Peyer's patch (tissue), 4 donors: ENCODE results near the gene TUT1. TPM values are rescaled to one million over a fixed set of nuclear protein-coding genes. Genes with fewer than 3 reads are reported as not detected.
"Not testable (repeated sequence)": the region's sequence is repeated elsewhere in the genome, so short reads cannot be mapped to it uniquely, and the experiment has no call there.

Source experiments
- DNase-seq, 3 donors: peaks; one replicate each; pipeline ENCODE4 v3.0.0-alpha.2; 2017 to 2019
- H3K27ac ChIP-seq, 4 donors: fragments of 200-600 bp; sonication (generic); one replicate each; pipeline ENCODE4 v1.5.1; 2016 to 2019
- H3K27me3 ChIP-seq, 2 donors: fragments of 200-600 bp; sonication (generic); one replicate each; pipeline ENCODE4 v1.5.1; 2019
- H3K36me3 ChIP-seq, 3 donors: fragments of 200-600 bp; sonication (generic); one replicate each; pipeline ENCODE4 v1.5.1; 2016 to 2019
- H3K4me1 ChIP-seq, 4 donors: fragments of 200-600 bp; sonication (generic); one replicate each; pipeline ENCODE4 v1.5.1; 2016 to 2019
- H3K4me3 ChIP-seq, 4 donors: fragments of 200-600 bp; sonication (generic); 1 replicate in 3 of 4; 2 replicates in 1 of 4; pipeline ENCODE4 v1.5.1; 2016 to 2019; ENCODE audit warnings: mild to moderate bottlenecking in 1 of 4
- H3K9me3 ChIP-seq, 4 donors: fragments of 200-600 bp; sonication (generic); one replicate each; pipeline ENCODE4 v1.5.1; 2016 to 2019; ENCODE audit warnings: mild to moderate bottlenecking in 1 of 4
- CTCF ChIP-seq, 6 experiments: fragments of 450-650 bp in 4 of 6; fragments of 200-600 bp in 2 of 6; sonication (generic) in 1 of 6; IDR thresholded peaks; one replicate each; pipeline ENCODE4 v1.5.1; 2017 to 2019; ENCODE audit warnings: antibody characterized with exemption in 6 of 6, mild to moderate bottlenecking in 3 of 6, moderate library complexity in 1 of 6
- POLR2A ChIP-seq, 2 donors: fragments of 450-650 bp; IDR thresholded peaks; one replicate each; pipeline ENCODE4 v1.5.1; 2017; ENCODE audit warnings: antibody characterized with exemption in 2 of 2, mild to moderate bottlenecking in 2 of 2, moderate library complexity in 2 of 2
- total RNA-seq, 4 donors: library from RNA; depleted of rRNA; stranded (reverse); fragments of >200 nt; gene quantifications; one replicate each; pipeline ENCODE4 v1.1.0, GENCODE V29; 2016

The TUT1 gene
- total RNA-seq, 4 donors from 2014 or later: 5.0 to 29.4 (median 17.5) TPM

DNA sequence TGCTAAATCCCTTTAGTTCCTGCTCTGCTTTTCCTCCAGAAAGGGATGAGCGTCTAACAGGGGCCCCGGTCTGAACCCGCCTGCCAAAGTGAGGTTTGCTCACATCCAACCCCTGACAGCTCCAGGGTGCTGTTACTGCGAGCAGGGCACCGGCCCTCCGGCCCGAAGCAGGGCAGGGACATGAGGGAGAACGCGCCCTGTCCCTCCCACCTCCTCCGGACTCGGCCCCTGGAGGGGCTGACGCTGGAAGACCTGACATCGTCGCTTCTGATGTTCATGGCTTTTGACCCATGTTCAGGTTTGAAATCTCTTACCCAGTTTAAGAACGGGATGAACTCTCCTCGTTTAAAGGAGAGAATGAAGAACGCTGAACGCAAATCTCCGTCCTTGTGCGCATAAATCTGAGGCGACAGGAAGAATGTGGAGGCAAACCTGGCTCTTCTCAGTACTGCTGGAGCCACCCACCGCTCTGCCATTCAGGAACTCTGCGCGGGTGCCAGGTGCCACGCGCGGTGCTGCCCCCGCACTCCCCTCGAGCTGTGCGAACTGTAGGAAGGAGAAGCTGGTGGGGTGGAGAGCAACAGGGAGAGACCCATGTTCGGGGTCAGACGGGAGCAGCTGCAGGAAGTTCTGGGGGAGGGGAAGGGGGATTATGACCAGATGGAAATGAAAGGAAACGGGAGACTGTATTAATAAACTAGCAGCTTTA, 16.8 kb downstream of the TUT1 start:
- DNase-seq: peak; percentile 37 to 63 (median 61)
- peaks cover 0 to 48% (median 0%) of the 10 kb centered on the region in 3 donors for H3K36me3 ChIP-seq
- H3K4me3 ChIP-seq: peak overlapping the region; percentile 61 to 83 (median 68)
- H3K4me1 ChIP-seq: peaks cover 0 to 27% (median 3%) of the 10 kb centered on the region in 4 donors
- TF ChIP-seq POLR2A (IDR thresholded peaks at IDR 0.05) (no peak), CTCF (IDR thresholded peaks at IDR 0.05) (no peak)
- no peaks in the 10 kb centered on the region for H3K27me3 ChIP-seq
- no peaks in the 10 kb centered on the region for H3K9me3 ChIP-seq
- peak overlapping the region; percentile 81 to 93 (median 88) for H3K27ac ChIP-seq

DNA sequence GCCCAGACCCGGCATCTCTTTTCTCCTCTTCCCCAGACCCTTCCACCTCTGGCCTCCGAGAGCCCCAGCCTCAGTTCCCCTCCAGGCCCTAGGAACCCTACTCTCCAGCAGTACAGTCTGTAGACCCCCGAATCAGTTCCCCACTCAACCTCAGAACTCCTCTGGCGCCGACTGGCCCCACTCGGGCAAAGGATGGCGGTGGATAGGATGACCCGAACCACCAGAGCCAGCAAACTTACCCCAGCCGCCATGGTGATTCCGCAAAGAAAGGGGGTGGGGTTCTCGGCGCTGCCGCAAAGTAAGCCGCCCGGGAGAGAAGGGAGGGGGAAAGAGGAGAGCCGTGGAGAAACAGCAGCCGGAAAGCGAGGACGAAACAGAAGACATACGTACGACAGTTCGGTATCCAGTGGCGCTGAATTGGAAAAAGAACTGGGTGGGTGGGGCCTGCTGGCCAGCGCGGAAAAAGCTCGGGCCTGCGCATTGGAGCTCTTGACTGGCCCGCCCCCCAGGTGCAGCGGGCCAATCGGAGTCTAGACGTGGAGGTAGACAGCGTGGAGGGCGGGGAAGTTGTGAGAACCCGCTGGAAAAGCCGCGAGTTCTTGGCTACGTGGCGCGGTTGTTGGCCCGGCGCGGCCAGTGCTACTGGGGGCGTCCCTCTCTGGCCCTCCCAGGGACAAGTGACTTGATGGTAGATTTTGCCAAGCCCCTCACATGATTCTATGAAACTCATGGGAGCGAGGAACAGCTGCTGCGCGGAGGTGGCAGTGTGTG, 17.5 kb downstream of the TUT1 start, which contains the start of gene EEF1G:
TSS of gene EEF1G (minus strand) at position 300 of the 771 bp plus-strand sequence. CDS start at position 251, 49 bp downstream.
- H3K36me3 ChIP-seq: peaks cover 0 to 49% (median 0%) of the 10 kb centered on the region in 3 donors
- TF ChIP-seq CTCF (IDR thresholded peaks at IDR 0.05) (peak in 1 of 6 experiments; percentile 6), POLR2A (IDR thresholded peaks at IDR 0.05) (peak; percentile 79 to 87)

DNA sequence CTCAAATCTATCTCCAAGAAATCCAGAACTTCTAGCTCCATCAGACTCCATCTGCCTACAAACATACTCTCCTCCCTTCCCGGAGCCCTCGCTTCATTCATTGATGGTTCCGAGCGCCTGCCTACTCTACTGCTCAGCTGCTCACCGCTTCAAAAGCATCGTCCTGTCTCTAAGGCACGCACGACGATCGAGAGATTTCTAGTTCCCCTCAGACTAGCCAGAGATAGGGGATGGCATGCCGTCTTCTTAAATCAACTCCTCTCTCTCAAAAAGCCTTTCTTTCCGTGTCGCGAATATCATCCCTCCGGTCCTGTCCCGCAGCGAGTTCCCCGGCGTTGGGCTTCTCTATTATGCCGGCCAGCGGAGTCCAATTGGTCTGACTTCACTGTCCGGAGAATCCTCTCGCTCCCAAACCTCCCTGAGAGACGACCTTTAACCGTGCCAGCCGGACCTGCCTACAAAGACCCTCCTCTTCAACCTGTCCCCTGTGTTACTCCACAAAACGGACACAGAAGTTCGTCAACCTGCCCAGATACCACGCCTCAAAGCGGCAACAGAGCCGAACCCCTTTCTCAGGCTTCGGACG, 18.2 kb downstream of the TUT1 start:
- peaks cover 0 to 27% (median 3%) of the 10 kb centered on the region in 4 donors for H3K4me1 ChIP-seq
- H3K27me3 ChIP-seq: no peaks in the 10 kb centered on the region
- H3K36me3 ChIP-seq: peaks cover 0 to 49% (median 0%) of the 10 kb centered on the region in 3 donors
- no peak for DNase-seq
- H3K4me3 ChIP-seq: peak overlapping the region; percentile 74 to 83 (median 79)
- H3K9me3 ChIP-seq: no peaks in the 10 kb centered on the region
- peak overlapping the region; percentile 77 to 89 (median 80) for H3K27ac ChIP-seq
- TF ChIP-seq POLR2A (IDR thresholded peaks at IDR 0.05): no peak
- no peak for TF ChIP-seq CTCF (IDR thresholded peaks at IDR 0.05)

More for the DNA sequence above, 17.5 kb downstream of the TUT1 start, which contains the start of gene EEF1G:
- no peaks in the 10 kb centered on the region for H3K27me3 ChIP-seq
- H3K9me3 ChIP-seq: no peaks in the 10 kb centered on the region
- H3K27ac ChIP-seq: peak within 1 kb of the TSS; percentile 82 to 93 (median 88)
- H3K4me1 ChIP-seq: peaks cover 0 to 27% (median 3%) of the 10 kb centered on the region in 4 donors
- DNase-seq: peak; percentile 98 to 99 (median 98)
- H3K4me3 ChIP-seq: peak within 1 kb of the TSS; percentile 74 to 83 (median 79)

DNA sequence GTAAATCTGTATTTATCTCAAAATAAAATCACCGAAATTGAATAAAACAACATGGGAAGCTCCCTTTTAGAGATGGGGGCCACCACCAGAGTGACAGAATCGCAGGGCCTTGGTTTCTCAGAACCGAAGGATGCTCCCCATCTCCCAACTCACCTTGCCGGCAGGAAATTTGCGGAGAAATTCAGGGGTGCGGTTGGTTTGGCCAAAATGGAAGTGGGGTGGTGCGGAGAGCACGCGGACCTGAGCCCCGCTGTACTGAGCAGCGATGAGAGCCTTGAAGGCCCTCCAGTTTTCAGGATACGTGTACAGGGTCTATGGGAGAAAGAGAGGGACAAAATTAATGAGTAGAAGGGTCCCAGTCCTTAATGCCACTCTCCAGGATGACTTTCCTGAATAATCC, 18.9 kb downstream of the TUT1 start:
- peak overlapping the region; percentile 74 to 83 (median 79) for H3K4me3 ChIP-seq
- no peaks in the 10 kb centered on the region for H3K9me3 ChIP-seq
- no peak for TF ChIP-seq CTCF (IDR thresholded peaks at IDR 0.05)
- no peak for TF ChIP-seq POLR2A (IDR thresholded peaks at IDR 0.05)
- H3K27me3 ChIP-seq: no peaks in the 10 kb centered on the region
- peak overlapping the region in 3 of 4 donors; percentile 78 to 89 (median 82) for H3K27ac ChIP-seq
- peaks cover 0 to 27% (median 3%) of the 10 kb centered on the region in 4 donors for H3K4me1 ChIP-seq
- DNase-seq: peak in 1 of 3 donors; percentile 8
- peaks cover 0 to 53% (median 0%) of the 10 kb centered on the region in 3 donors for H3K36me3 ChIP-seq

DNA sequence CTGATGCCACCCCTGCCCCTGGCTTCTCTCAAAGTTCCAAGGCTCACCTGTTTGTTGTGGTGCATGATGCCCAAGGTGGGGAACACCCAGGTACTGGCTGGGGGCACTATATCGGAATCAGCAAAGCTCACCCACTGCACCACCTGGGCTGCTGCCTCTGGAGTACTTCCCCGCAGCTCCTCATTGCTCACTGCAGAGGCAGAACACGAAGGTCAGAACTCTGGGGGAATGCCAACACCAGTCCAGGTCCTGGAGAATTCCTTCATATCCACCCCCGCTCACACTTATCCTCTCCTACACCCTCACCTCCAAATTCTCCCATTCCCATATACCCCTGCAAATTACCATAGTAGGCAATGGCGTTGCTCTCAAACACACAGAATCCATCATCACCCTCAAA, 19.8 kb downstream of the TUT1 start:
- H3K9me3 ChIP-seq, H3K4me3 ChIP-seq, H3K27me3 ChIP-seq, H3K27ac ChIP-seq: not testable (repeated sequence)
- peak in 1 of 3 donors; percentile 11 for DNase-seq
- Histone ChIP-seq H3K4me1 (peaks cover 0 to 27% (median 3%) of the 10 kb centered on the region in 4 donors), H3K36me3 (peaks cover 0 to 62% (median 0%) of the 10 kb centered on the region in 3 donors)

DNA sequence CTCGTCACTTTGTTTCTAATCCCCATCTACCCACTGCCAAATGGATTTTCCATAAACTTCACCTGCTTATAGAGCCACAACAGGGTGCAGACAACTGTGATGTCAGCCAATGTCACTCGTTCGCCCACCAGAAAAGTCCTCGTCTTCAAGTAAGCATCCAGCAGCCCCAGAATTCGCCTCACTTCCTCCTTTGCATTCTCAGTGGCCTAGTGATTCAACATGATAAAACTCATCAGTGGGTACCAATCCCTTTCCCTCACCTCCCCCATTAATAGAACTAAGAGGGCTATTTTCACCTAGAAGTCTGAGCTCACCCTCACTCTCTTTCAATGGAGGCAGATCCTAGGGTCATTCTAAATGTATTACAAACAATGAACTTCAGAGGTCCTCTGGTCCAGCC, 20.4 kb downstream of the TUT1 start:
- Histone ChIP-seq H3K4me1 (peaks cover 0 to 24% (median 3%) of the 10 kb centered on the region in 4 donors), H3K36me3 (peaks cover 0 to 62% (median 0%) of the 10 kb centered on the region in 3 donors)
- not testable (repeated sequence) for H3K4me3 ChIP-seq, DNase-seq, H3K27me3 ChIP-seq, H3K27ac ChIP-seq, H3K9me3 ChIP-seq
